Astrocyte (in vitro differentiated cells and primary cell): ENCODE data around the gene C20orf204. TPM values are rescaled to one million over a fixed set of nuclear protein-coding genes. Genes with fewer than 3 reads are reported as not detected.

Source experiments
- DNase-seq: peaks from one replicate; pipeline ENCODE4 v3.0.0-alpha.2; 2010; ENCODE audit warnings: low read depth
- FAIRE-seq: peaks from 2 replicates; lab custom pipeline; 2011; peaks lifted over from hg19 to GRCh38; lab: Jason Lieb, UNC
- H2AFZ ChIP-seq: 2 replicates; pipeline ENCODE4 v1.6.0; 2012; ENCODE audit warnings: low read depth, low read length, inconsistent platforms
- H3K27ac ChIP-seq: 2 replicates; pipeline ENCODE4 v1.5.1; 2011; ENCODE audit warnings: low read depth, low read length, inconsistent platforms
- H3K27me3 ChIP-seq: 2 replicates; pipeline ENCODE4 v1.6.0; 2011; ENCODE audit warnings: low read length, inconsistent platforms; ENCODE audit not compliant: insufficient read depth
- H3K36me3 ChIP-seq: 2 replicates; pipeline ENCODE4 v1.5.1; 2011; ENCODE audit warnings: low read length, inconsistent platforms; ENCODE audit not compliant: insufficient read depth
- H3K4me1 ChIP-seq: 2 replicates; pipeline ENCODE4 v1.5.1; 2011; ENCODE audit warnings: low read length, inconsistent platforms; ENCODE audit not compliant: insufficient read depth
- H3K4me2 ChIP-seq: 2 replicates; pipeline ENCODE4 v1.6.0; 2012; ENCODE audit warnings: low read length, inconsistent platforms
- H3K4me3 ChIP-seq: 2 replicates; pipeline ENCODE4 v1.5.1; 2011; ENCODE audit warnings: low read depth, mild to moderate bottlenecking, low read length, inconsistent platforms; ENCODE audit not compliant: insufficient read depth
- H3K79me2 ChIP-seq: 2 replicates; pipeline ENCODE4 v1.6.0; 2012; ENCODE audit warnings: mild to moderate bottlenecking, low read length, inconsistent platforms; ENCODE audit not compliant: insufficient read depth
- H3K9ac ChIP-seq: 2 replicates; pipeline ENCODE4 v1.6.0; 2012; ENCODE audit warnings: mild to moderate bottlenecking, low read length, inconsistent platforms
- H3K9me3 ChIP-seq: 2 replicates; pipeline ENCODE4 v1.5.1; 2012; ENCODE audit warnings: low read depth, mild to moderate bottlenecking, low read length, inconsistent platforms; ENCODE audit not compliant: insufficient read depth
- H4K20me1 ChIP-seq: 2 replicates; pipeline ENCODE4 v1.6.0; 2012; ENCODE audit warnings: low read length, inconsistent platforms; ENCODE audit not compliant: insufficient read depth
- H3K27ac Mint-ChIP-seq: one replicate; pipeline ENCODE4 v1.8.0; 2021; ENCODE audit warnings: mild to moderate bottlenecking, mixed read lengths; ENCODE audit not compliant: unreplicated experiment
- H3K27me3 Mint-ChIP-seq: one replicate; pipeline ENCODE4 v1.8.0; 2021; ENCODE audit warnings: low read depth, mixed read lengths; ENCODE audit not compliant: unreplicated experiment
- H3K36me3 Mint-ChIP-seq: one replicate; pipeline ENCODE4 v1.8.0; 2021; ENCODE audit warnings: low read depth, mixed read lengths; ENCODE audit not compliant: unreplicated experiment
- H3K4me1 Mint-ChIP-seq: one replicate; pipeline ENCODE4 v1.8.0; 2021; ENCODE audit warnings: low read depth, mixed read lengths; ENCODE audit not compliant: unreplicated experiment
- H3K4me3 Mint-ChIP-seq: one replicate; pipeline ENCODE4 v1.8.0; 2021; ENCODE audit warnings: mild to moderate bottlenecking, moderate library complexity, mixed read lengths; ENCODE audit not compliant: unreplicated experiment
- H3K9me3 Mint-ChIP-seq: one replicate; pipeline ENCODE4 v1.8.0; 2021; ENCODE audit warnings: mild to moderate bottlenecking, mixed read lengths; ENCODE audit not compliant: unreplicated experiment
- EZH2 ChIP-seq: IDR thresholded peaks from 2 replicates; pipeline ENCODE4 v1.6.1; 2012; ENCODE audit warnings: mild to moderate bottlenecking, low read length, inconsistent platforms; ENCODE audit not compliant: insufficient read depth
- total RNA-seq: library from RNA; stranded (reverse); gene quantifications from 2 replicates; pipeline ENCODE4 v1.2.1, GENCODE V29; 2021
- TF ChIP-seq, protein P1 (sequence below): IDR thresholded peaks from 2 replicates; pipeline ENCODE4 v1.5.1; 2011; ENCODE audit warnings: low read depth, mild to moderate bottlenecking, inconsistent platforms, low read length, moderate library complexity; ENCODE audit not compliant: insufficient read depth

C20orf204 gene
- total RNA-seq, 1 donor from 2014 or later, result 0.75 TPM

DNA sequence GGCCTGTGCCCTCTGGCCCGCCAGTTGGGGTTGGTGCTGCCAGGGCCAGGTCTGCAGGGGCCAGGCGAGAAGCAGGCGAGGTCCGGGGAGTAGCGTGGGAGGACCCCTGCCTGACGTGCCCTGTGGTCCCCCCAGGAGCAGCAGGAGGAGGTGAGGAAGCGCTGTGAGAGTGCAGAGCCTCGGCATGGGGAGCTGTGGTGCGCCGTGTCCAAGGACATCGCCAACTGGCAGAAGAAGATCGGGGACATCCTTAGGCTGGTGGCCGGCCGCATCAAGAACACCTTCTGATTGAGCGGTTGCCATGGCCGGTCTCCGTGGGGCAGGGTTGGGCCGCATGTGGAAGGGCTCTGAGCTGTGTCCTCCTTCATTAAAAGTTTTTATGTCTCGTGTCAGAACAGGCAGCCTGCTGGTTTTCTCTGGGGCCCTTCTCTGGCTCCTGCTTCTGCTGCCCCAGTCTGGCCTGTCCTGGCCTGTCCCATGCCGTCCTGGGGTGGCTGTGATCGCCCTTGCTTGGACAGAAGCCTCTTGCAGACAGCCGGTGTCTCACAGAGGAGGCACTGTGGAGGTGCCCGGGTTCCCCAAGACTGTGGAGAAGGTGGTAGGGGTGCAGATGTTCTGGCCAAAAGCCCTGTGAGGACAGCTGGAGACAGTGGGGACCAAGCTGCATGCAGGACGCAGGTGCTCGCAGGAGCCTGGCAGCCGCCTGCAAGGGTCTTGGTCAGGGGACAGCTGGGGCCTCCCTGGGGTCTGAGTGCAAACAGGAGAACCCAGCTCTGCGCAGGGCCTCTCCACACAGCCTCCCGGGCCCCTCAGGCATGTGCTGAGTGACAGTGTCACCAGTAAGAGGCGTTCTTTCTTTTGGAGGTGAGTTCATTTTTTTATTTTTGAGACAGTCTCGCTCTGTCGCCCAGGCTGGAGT, 3.0 kb upstream of the C20orf204 start:
- Histone ChIP-seq H3K27ac (no peak overlapping the region), H2AFZ (no peak overlapping the region), H3K9ac (no peak overlapping the region), H3K4me1 (peaks cover 3% of the 10 kb centered on the region), H3K4me3 (no peak overlapping the region), H3K4me2 (no peak overlapping the region), H3K36me3 (peaks cover 2% of the 10 kb centered on the region), H3K79me2 (no peaks in the 10 kb centered on the region), H3K27me3 (peaks cover 3% of the 10 kb centered on the region), H3K9me3 (no peaks in the 10 kb centered on the region), H4K20me1 (peaks cover 46% of the 10 kb centered on the region)
- peaks cover 2% of the 10 kb centered on the region for H3K9me3 Mint-ChIP-seq
- no peak overlapping the region for H3K4me3 Mint-ChIP-seq
- TF ChIP-seq EZH2, result no peak
- TF ChIP-seq, protein P1, sequence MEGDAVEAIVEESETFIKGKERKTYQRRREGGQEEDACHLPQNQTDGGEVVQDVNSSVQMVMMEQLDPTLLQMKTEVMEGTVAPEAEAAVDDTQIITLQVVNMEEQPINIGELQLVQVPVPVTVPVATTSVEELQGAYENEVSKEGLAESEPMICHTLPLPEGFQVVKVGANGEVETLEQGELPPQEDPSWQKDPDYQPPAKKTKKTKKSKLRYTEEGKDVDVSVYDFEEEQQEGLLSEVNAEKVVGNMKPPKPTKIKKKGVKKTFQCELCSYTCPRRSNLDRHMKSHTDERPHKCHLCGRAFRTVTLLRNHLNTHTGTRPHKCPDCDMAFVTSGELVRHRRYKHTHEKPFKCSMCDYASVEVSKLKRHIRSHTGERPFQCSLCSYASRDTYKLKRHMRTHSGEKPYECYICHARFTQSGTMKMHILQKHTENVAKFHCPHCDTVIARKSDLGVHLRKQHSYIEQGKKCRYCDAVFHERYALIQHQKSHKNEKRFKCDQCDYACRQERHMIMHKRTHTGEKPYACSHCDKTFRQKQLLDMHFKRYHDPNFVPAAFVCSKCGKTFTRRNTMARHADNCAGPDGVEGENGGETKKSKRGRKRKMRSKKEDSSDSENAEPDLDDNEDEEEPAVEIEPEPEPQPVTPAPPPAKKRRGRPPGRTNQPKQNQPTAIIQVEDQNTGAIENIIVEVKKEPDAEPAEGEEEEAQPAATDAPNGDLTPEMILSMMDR, result no peak
- H3K36me3 Mint-ChIP-seq, result peaks cover 23% of the 10 kb centered on the region
- H3K27me3 Mint-ChIP-seq, result peaks cover 2% of the 10 kb centered on the region
- no peak for FAIRE-seq
- H3K4me1 Mint-ChIP-seq, result peaks cover 6% of the 10 kb centered on the region
- H3K27ac Mint-ChIP-seq, result no peak overlapping the region
- DNase-seq, result no peak

GRCh38 chr20:64033981-64034493, 1.9 kb upstream of the C20orf204 start:
- peaks cover 19% of the 10 kb centered on the region for H3K36me3 Mint-ChIP-seq
- FAIRE-seq, result no peak
- H3K9me3 Mint-ChIP-seq, result peaks cover 2% of the 10 kb centered on the region
- Histone ChIP-seq H3K4me3 (no peak overlapping the region), H3K79me2 (no peaks in the 10 kb centered on the region), H3K36me3 (peaks cover 2% of the 10 kb centered on the region), H3K27me3 (peaks cover 3% of the 10 kb centered on the region), H2AFZ (no peak overlapping the region), H3K9me3 (no peaks in the 10 kb centered on the region), H3K27ac (no peak overlapping the region), H4K20me1 (peaks cover 41% of the 10 kb centered on the region), H3K4me2 (no peak overlapping the region), H3K4me1 (peaks cover 3% of the 10 kb centered on the region), H3K9ac (no peak overlapping the region)
- no peak for DNase-seq
- H3K27me3 Mint-ChIP-seq, result peaks cover 2% of the 10 kb centered on the region
- H3K27ac Mint-ChIP-seq, result no peak overlapping the region
- no peak overlapping the region for H3K4me3 Mint-ChIP-seq
- peaks cover 6% of the 10 kb centered on the region for H3K4me1 Mint-ChIP-seq
- TF ChIP-seq, protein P1, result no peak
- TF ChIP-seq EZH2, result no peak
